ENCODE results near the gene REPS2.

The REPS2 gene

GRCh38 chrX:17031827-17032226 is 85.4 kb downstream of the REPS2 start:
- Histone ChIP-seq H3K4me2 (ENCODE audit: low read length) (no peak overlapping the region), H3F3A (ENCODE audit: control insufficient read depth, insufficient read depth) (no peaks in the 10 kb centered on the region), H3K27ac (ENCODE audit: low read depth, low read length) (no peak overlapping the region), H3K9me3 (ENCODE audit: control insufficient read depth, insufficient read depth, low read length) (no peaks in the 10 kb centered on the region), H3K27me3 (ENCODE audit: control insufficient read depth, low read length) (no peaks in the 10 kb centered on the region), H3K4me1 (ENCODE audit: control insufficient read depth, low read length) (no peaks in the 10 kb centered on the region), H3K9me2 (replicated peaks; ENCODE audit: control insufficient read depth, low read length) (no peaks in the 10 kb centered on the region), H4K20me1 (ENCODE audit: control insufficient read depth, insufficient read depth, low read depth, low read length) (no peaks in the 10 kb centered on the region), H3K4me3 (ENCODE audit: low read length) (no peak overlapping the region), H3K79me2 (ENCODE audit: control insufficient read depth, low read length) (no peaks in the 10 kb centered on the region), H3K36me3 (ENCODE audit: control insufficient read depth, low read length) (no peaks in the 10 kb centered on the region)
- TF ChIP-seq CTCF (IDR thresholded peaks at IDR 0.05; ENCODE audit: low read depth, low read length, poor library complexity, severe bottlenecking) (no peak), EZH2phosphoT487 (IDR thresholded peaks at IDR 0.05; ENCODE audit: borderline replicate concordance, low read length) (no peak)

GRCh38 chrX:17032351-17032750 is 85.9 kb downstream of the REPS2 start:
- no peaks in the 10 kb centered on the region for H3K36me3 ChIP-seq (ENCODE audit: control insufficient read depth, low read length)
- no peaks in the 10 kb centered on the region for H3K79me2 ChIP-seq (ENCODE audit: control insufficient read depth, low read length)
- no peak overlapping the region for H3K4me2 ChIP-seq (ENCODE audit: low read length)
- H3K9me3 ChIP-seq (ENCODE audit: control insufficient read depth, insufficient read depth, low read length), result no peaks in the 10 kb centered on the region
- H3K27ac ChIP-seq (ENCODE audit: low read depth, low read length), result no peak overlapping the region
- H3K4me1 ChIP-seq (ENCODE audit: control insufficient read depth, low read length), result no peaks in the 10 kb centered on the region
- no peak overlapping the region for H3K4me3 ChIP-seq (ENCODE audit: low read length)
- H3F3A ChIP-seq (ENCODE audit: control insufficient read depth, insufficient read depth), result no peaks in the 10 kb centered on the region
- H3K27me3 ChIP-seq (ENCODE audit: control insufficient read depth, low read length), result no peaks in the 10 kb centered on the region
- H4K20me1 ChIP-seq (ENCODE audit: control insufficient read depth, insufficient read depth, low read depth, low read length), result no peaks in the 10 kb centered on the region
- no peak for TF ChIP-seq CTCF (IDR thresholded peaks at IDR 0.05; ENCODE audit: low read depth, low read length, poor library complexity, severe bottlenecking)
- TF ChIP-seq EZH2phosphoT487 (IDR thresholded peaks at IDR 0.05; ENCODE audit: borderline replicate concordance, low read length), result no peak
- no peaks in the 10 kb centered on the region for H3K9me2 ChIP-seq (replicated peaks; ENCODE audit: control insufficient read depth, low read length)

- H3K27me3 ChIP-seq (ENCODE audit: control insufficient read depth, low read length), result no peaks in the 10 kb centered on the region
- H3F3A ChIP-seq (ENCODE audit: control insufficient read depth, insufficient read depth), result no peaks in the 10 kb centered on the region
- no peaks in the 10 kb centered on the region for H3K79me2 ChIP-seq (ENCODE audit: control insufficient read depth, low read length)
- TF ChIP-seq CTCF (IDR thresholded peaks at IDR 0.05; ENCODE audit: low read depth, low read length, poor library complexity, severe bottlenecking), result no peak
- TF ChIP-seq EZH2phosphoT487 (IDR thresholded peaks at IDR 0.05; ENCODE audit: borderline replicate concordance, low read length), result no peak
- no peaks in the 10 kb centered on the region for H3K9me2 ChIP-seq (replicated peaks; ENCODE audit: control insufficient read depth, low read length)
- H3K4me3 ChIP-seq (ENCODE audit: low read length), result no peak overlapping the region
- no peaks in the 10 kb centered on the region for H3K36me3 ChIP-seq (ENCODE audit: control insufficient read depth, low read length)
- no peak overlapping the region for H3K27ac ChIP-seq (ENCODE audit: low read depth, low read length)
- H3K9me3 ChIP-seq (ENCODE audit: control insufficient read depth, insufficient read depth, low read length), result no peaks in the 10 kb centered on the region
- no peaks in the 10 kb centered on the region for H3K4me1 ChIP-seq (ENCODE audit: control insufficient read depth, low read length)
- no peaks in the 10 kb centered on the region for H4K20me1 ChIP-seq (ENCODE audit: control insufficient read depth, insufficient read depth, low read depth, low read length)
- H3K4me2 ChIP-seq (ENCODE audit: low read length), result no peak overlapping the region
Measured at GRCh38 chrX:17033225-17033624, 86.8 kb downstream of the REPS2 start.

- no peaks in the 10 kb centered on the region for H3K9me2 ChIP-seq (replicated peaks; ENCODE audit: control insufficient read depth, low read length)
- H3K79me2 ChIP-seq (ENCODE audit: control insufficient read depth, low read length), result no peaks in the 10 kb centered on the region
- no peaks in the 10 kb centered on the region for H3K9me3 ChIP-seq (ENCODE audit: control insufficient read depth, insufficient read depth, low read length)
- H3K4me3 ChIP-seq (ENCODE audit: low read length), result no peak overlapping the region
- no peaks in the 10 kb centered on the region for H3K4me1 ChIP-seq (ENCODE audit: control insufficient read depth, low read length)
- TF ChIP-seq EZH2phosphoT487 (IDR thresholded peaks at IDR 0.05; ENCODE audit: borderline replicate concordance, low read length) (no peak), CTCF (IDR thresholded peaks at IDR 0.05; ENCODE audit: low read depth, low read length, poor library complexity, severe bottlenecking) (no peak)
- no peak overlapping the region for H3K4me2 ChIP-seq (ENCODE audit: low read length)
- H3K27me3 ChIP-seq (ENCODE audit: control insufficient read depth, low read length), result no peaks in the 10 kb centered on the region
- no peaks in the 10 kb centered on the region for H4K20me1 ChIP-seq (ENCODE audit: control insufficient read depth, insufficient read depth, low read depth, low read length)
- no peaks in the 10 kb centered on the region for H3F3A ChIP-seq (ENCODE audit: control insufficient read depth, insufficient read depth)
- no peak overlapping the region for H3K27ac ChIP-seq (ENCODE audit: low read depth, low read length)
- H3K36me3 ChIP-seq (ENCODE audit: control insufficient read depth, low read length), result no peaks in the 10 kb centered on the region
Measured at GRCh38 chrX:17035111-17035510, 88.7 kb downstream of the REPS2 start.

Data from DOHH2 (cell line).